Measurements from ENCODE around the gene FGF18.
A peak's percentile ranks its signal among the peaks of the same experiment; 100 is the strongest.

The FGF18 gene

DNA sequence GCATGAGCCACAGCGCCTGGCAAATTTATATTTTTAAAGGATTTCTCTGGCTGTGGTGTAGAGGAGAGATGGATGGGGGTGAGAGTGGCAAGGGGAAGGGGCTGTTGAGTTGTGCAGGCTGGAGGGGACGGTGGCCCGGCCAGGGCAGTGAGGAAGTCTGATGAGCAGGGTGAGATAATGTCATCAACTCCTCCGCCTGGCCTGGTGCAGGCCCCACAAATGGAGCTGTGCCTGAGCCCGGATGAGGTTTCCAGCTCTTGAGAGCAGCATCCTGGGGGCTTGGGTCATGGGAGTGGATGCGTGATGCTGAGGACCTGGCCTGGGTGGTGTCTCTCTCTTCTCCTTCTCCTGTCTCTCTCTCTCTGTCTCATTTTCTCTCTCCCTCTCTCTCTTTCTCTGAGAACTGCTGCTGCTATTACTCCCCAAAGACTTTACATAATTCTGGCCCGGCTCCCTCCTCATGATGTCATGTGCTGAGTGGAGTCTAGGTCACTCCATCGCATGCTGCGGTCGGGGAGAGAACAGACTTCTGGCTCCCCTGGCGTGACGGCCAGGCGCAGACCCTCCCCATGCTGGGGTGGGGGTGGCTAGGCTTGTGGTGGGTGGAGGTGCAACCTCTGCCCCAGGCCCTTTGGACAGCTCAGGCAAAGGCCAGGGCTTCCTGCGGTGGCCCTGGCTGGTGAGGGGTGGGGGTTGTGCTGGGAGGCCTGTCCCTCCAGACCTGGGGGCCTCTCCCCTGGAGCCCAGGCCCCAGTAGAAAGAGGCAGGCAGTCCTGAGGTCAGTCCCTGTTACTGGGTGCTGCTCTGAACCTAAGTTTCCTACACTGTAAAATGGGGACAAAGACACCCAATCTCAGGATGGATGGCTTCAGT, 26.4 kb downstream of the FGF18 start:
- Histone ChIP-seq H3K4me1 (ENCODE audit: control insufficient read depth, insufficient read depth, low read length, poor library complexity, severe bottlenecking) (peaks cover 17% of the 10 kb centered on the region), H3K9me3 (ENCODE audit: control insufficient read depth, low read length) (no peaks in the 10 kb centered on the region), H3K4me3 (ENCODE audit: extremely low read depth, insufficient read depth, low read length, poor library complexity, severe bottlenecking) (no peak overlapping the region), H3K36me3 (ENCODE audit: control insufficient read depth, insufficient read depth, low read length) (no peaks in the 10 kb centered on the region), H3K27ac (ENCODE audit: low read depth, low read length, severe bottlenecking) (no peak overlapping the region)
- WGBS, 2 experiments (ENCODE audit: insufficient coverage in 2 of 2): 81 to 84% methylated on average over 6 to 12 of the region's 14 CpGs

DNA sequence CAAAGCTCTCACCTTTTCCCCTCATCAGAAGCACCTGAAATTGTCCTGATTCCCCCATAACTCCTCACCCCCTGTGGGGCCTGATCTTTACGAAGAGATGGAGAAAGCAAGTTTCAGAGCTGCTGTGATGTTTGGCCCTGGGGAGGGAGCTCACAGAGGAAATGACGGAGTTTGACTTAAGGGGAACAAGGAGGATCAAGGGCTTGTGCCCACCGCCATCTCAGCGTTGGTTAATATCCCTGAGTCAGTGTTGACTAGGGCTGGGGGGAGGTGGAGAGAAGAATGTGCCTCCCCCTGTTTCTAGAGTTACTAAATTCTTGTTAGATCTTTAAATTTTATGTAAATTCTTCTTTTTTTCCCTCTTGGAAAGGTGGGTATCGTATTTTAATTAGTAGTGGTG, 27.8 kb downstream of the FGF18 start:
- Histone ChIP-seq H3K9me3 (ENCODE audit: control insufficient read depth, low read length) (no peaks in the 10 kb centered on the region), H3K4me1 (ENCODE audit: control insufficient read depth, insufficient read depth, low read length, poor library complexity, severe bottlenecking) (peaks cover 18% of the 10 kb centered on the region), H3K4me3 (ENCODE audit: extremely low read depth, insufficient read depth, low read length, poor library complexity, severe bottlenecking) (no peak overlapping the region), H3K27ac (ENCODE audit: low read depth, low read length, severe bottlenecking) (no peak overlapping the region), H3K36me3 (ENCODE audit: control insufficient read depth, insufficient read depth, low read length) (no peaks in the 10 kb centered on the region)
- WGBS, 2 experiments (ENCODE audit: insufficient coverage in 2 of 2): 74 to 78% methylated on average over 3 of the region's 5 CpGs

DNA sequence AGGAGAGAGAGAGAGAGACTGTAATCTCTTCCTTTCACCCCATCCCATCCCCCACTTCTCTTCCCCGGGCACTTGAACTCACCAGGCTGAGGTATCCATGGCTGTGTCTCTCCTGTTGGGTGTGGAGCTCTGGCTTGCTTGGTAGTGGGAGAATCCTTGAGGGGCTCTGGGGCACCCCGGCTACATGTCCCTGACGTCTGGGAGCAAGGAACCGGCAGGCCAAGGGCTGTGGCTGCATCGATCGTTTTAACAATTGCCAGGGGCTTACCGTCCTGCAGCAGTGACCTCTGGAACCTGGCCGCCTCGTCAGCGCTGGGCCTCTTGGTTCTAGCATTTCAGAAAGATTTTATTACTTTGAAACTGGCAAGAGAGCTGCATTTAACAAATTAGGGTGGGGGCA, 30.0 kb downstream of the FGF18 start:
- no peak overlapping the region for H3K27ac ChIP-seq (ENCODE audit: low read depth, low read length, severe bottlenecking)
- WGBS, 2 experiments (ENCODE audit: insufficient coverage in 2 of 2): 81 to 84% methylated on average over 9 of the region's 10 CpGs
- no peak overlapping the region for H3K4me3 ChIP-seq (ENCODE audit: extremely low read depth, insufficient read depth, low read length, poor library complexity, severe bottlenecking)
- H3K4me1 ChIP-seq (ENCODE audit: control insufficient read depth, insufficient read depth, low read length, poor library complexity, severe bottlenecking): peaks cover 18% of the 10 kb centered on the region
- no peaks in the 10 kb centered on the region for H3K36me3 ChIP-seq (ENCODE audit: control insufficient read depth, insufficient read depth, low read length)
- no peaks in the 10 kb centered on the region for H3K9me3 ChIP-seq (ENCODE audit: control insufficient read depth, low read length)

DNA sequence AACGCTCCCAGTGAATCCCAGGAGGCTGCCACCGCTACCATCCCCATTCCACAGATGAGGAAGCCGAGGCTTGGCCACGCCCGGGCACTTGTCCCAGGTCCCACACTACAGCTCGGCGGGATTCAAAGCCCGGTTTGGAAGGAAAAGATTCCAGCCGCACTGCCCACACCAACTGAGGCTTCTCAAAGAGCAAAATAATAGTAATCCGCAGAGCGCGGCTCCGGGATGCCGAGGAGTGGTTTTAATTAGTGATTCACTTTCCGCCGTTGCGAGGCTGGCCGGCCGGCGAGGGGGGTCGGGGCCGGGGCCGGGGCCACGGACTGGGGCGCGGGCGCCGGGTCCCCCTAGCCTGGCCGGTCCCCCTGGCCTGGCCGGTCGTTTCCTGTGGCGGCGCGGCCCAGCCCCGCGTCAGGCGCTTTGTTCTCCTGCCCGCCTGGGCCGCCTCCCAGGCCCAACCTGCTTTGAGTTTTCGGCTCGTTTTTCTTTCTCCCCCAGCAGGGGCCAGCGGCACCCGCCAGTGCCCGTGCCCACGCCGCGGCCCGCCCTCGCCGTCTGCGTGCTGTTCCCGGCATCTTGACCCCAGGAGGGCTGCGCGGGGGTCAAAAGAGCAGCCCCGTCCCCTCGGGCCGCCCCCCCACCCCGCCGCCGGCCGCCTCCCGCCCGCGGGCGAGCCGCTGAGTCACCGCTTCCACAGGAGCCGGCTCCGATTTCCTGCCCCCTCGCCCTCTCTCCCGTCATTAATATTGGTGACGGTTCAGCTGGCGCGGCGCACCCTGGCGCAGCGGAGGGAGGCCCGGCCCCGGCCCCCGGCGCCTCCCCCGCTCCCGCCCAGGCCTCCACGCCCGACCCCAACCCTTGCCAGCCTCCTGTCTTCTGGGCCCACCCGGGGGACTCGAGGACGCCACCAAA, 31.2 kb downstream of the FGF18 start:
- Histone ChIP-seq H3K36me3 (ENCODE audit: control insufficient read depth, insufficient read depth, low read length) (no peaks in the 10 kb centered on the region), H3K9me3 (ENCODE audit: control insufficient read depth, low read length) (no peaks in the 10 kb centered on the region), H3K4me1 (ENCODE audit: control insufficient read depth, insufficient read depth, low read length, poor library complexity, severe bottlenecking) (peaks cover 18% of the 10 kb centered on the region), H3K27ac (ENCODE audit: low read depth, low read length, severe bottlenecking) (peak overlapping the region; percentile 92), H3K4me3 (ENCODE audit: extremely low read depth, insufficient read depth, low read length, poor library complexity, severe bottlenecking) (peak overlapping the region; percentile 21)
- WGBS, 2 experiments (ENCODE audit: insufficient coverage in 2 of 2): 14 to 15% methylated on average over 49 to 69 of the region's 88 CpGs

DNA sequence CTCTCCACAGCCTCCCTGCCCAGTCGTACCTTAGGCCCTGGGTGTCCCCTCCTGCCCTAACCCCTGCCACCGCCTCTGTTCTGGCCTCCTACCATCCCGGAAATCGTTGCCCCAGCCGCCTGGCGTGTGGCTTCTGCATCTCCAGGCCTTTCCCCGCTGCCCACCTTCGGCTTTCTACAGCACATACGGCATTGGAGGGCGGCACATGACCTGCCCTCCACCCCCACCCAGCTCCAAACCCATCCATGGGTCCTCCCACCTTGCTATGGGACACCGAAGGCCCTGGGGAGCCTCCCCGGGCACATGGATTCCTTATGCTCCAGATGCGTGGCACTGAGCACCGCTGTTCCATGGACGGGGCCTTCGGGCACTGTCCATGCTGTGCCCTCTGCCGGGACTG, 32.0 kb downstream of the FGF18 start:
- Histone ChIP-seq H3K4me1 (ENCODE audit: control insufficient read depth, insufficient read depth, low read length, poor library complexity, severe bottlenecking) (peaks cover 18% of the 10 kb centered on the region), H3K9me3 (ENCODE audit: control insufficient read depth, low read length) (no peaks in the 10 kb centered on the region), H3K27ac (ENCODE audit: low read depth, low read length, severe bottlenecking) (no peak overlapping the region), H3K4me3 (ENCODE audit: extremely low read depth, insufficient read depth, low read length, poor library complexity, severe bottlenecking) (no peak overlapping the region), H3K36me3 (ENCODE audit: control insufficient read depth, insufficient read depth, low read length) (no peaks in the 10 kb centered on the region)
- 79 to 89% methylated on average over 17 of the region's 17 CpGs for WGBS, 2 experiments (ENCODE audit: insufficient coverage in 2 of 2)

DNA sequence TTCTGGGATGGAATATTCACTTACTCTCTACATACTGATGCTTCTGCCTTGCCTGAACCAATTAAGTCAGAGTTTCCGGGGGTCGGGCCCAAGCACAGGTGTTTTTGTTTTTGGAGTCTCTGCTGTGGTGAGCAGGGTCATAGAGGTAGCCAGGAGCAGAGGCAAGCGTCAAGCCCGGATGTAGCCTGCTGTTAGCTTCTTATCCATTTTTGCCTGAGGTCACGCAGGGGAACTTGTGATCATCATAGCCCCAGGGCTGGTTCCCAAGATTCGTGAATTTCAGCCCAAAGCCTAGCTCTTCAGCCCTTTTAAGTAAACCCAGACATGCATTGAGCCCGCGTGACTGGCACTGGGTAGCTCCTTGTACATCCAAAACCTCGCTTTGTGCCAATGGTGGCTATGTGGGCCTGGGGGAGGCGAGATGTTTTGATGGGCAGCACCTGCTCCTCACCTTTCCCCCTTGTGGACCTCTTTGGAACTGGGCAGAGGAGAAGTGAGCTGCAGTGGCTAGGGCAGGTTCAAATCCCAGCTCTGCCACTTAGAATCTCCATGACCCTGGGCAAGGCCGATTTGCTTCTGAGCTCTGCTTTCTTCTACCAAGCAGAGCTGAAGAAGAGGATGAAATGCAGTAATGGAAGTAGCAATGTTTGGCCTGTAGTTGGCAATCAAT, 33.7 kb downstream of the FGF18 start:
- Histone ChIP-seq H3K4me3 (ENCODE audit: extremely low read depth, insufficient read depth, low read length, poor library complexity, severe bottlenecking) (no peak overlapping the region), H3K36me3 (ENCODE audit: control insufficient read depth, insufficient read depth, low read length) (no peaks in the 10 kb centered on the region), H3K4me1 (ENCODE audit: control insufficient read depth, insufficient read depth, low read length, poor library complexity, severe bottlenecking) (peaks cover 15% of the 10 kb centered on the region), H3K27ac (ENCODE audit: low read depth, low read length, severe bottlenecking) (no peak overlapping the region), H3K9me3 (ENCODE audit: control insufficient read depth, low read length) (no peaks in the 10 kb centered on the region)
- 87 to 90% methylated on average over 5 to 9 of the region's 11 CpGs for WGBS, 2 experiments (ENCODE audit: insufficient coverage in 2 of 2)

DNA sequence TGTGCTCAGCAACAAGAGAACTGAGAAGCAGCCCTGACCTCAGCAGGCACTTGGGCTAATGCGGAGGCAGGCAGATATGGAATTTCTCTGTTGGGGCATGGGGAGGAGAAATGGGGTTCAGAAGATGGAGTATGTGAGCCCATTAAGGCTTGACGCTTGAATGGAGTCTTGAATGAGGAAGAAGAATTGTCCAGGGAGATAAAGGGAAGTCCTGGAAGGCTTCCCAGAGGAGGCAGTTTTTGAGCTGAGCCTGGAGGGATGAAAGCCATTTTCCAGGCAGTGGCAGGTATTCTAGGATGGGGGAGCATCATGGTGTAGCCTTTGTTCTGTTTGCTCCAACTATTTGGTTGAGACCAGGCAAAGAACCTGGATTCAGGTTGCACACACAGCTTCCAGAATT, 34.5 kb downstream of the FGF18 start:
- Histone ChIP-seq H3K9me3 (ENCODE audit: control insufficient read depth, low read length) (no peaks in the 10 kb centered on the region), H3K36me3 (ENCODE audit: control insufficient read depth, insufficient read depth, low read length) (no peaks in the 10 kb centered on the region), H3K27ac (ENCODE audit: low read depth, low read length, severe bottlenecking) (no peak overlapping the region), H3K4me3 (ENCODE audit: extremely low read depth, insufficient read depth, low read length, poor library complexity, severe bottlenecking) (no peak overlapping the region), H3K4me1 (ENCODE audit: control insufficient read depth, insufficient read depth, low read length, poor library complexity, severe bottlenecking) (peaks cover 12% of the 10 kb centered on the region)
- 75 to 96% methylated on average over 2 of the region's 2 CpGs for WGBS, 2 experiments (ENCODE audit: insufficient coverage in 2 of 2)

DNA sequence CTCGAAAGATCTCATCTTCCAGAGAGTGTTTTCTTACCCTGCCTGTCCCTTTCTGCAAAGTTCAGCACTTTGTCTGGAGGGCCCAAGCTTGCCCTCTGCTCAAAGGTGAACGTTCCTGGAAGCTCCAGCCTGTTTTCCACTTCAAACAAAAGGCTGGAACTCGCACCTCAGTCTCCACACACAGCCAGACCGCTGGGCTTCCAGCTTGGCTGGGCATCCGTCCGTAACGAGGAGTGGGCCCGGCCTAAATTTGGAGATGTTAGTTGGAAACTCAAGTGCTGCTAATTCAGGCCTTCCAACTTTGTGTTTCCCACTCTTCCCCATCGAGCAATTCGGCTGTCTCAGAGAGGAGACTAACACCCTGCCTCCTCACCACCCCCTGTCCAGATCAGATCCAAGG, 35.1 kb downstream of the FGF18 start:
- Histone ChIP-seq H3K4me3 (ENCODE audit: extremely low read depth, insufficient read depth, low read length, poor library complexity, severe bottlenecking) (no peak overlapping the region), H3K27ac (ENCODE audit: low read depth, low read length, severe bottlenecking) (no peak overlapping the region), H3K4me1 (ENCODE audit: control insufficient read depth, insufficient read depth, low read length, poor library complexity, severe bottlenecking) (peaks cover 12% of the 10 kb centered on the region), H3K36me3 (ENCODE audit: control insufficient read depth, insufficient read depth, low read length) (no peaks in the 10 kb centered on the region), H3K9me3 (ENCODE audit: control insufficient read depth, low read length) (no peaks in the 10 kb centered on the region)
- WGBS, 2 experiments (ENCODE audit: insufficient coverage in 2 of 2): 77 to 85% methylated on average over 3 to 10 of the region's 10 CpGs

DNA sequence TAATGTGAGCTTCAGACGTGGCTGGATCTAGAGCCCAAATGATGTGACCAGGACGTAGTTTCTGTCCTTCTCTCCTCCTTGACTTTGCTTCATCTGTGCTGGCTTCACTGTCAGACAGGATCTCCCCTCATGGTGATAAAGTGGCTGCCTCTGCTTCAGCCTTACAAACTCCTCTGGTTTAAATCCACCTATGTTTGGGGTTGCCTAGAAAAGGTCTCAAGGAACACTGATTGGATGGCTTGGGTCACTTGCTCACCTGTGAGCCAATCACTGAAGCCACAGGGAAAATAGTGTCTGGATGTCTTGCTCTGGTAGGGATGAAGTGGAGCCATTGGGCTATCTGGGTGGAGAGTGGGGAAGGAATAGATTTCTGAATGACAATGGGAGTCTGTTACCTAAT, 36.1 kb downstream of the FGF18 start:
- Histone ChIP-seq H3K9me3 (ENCODE audit: control insufficient read depth, low read length) (no peaks in the 10 kb centered on the region), H3K4me3 (ENCODE audit: extremely low read depth, insufficient read depth, low read length, poor library complexity, severe bottlenecking) (no peak overlapping the region), H3K27ac (ENCODE audit: low read depth, low read length, severe bottlenecking) (no peak overlapping the region), H3K4me1 (ENCODE audit: control insufficient read depth, insufficient read depth, low read length, poor library complexity, severe bottlenecking) (peaks cover 4% of the 10 kb centered on the region), H3K36me3 (ENCODE audit: control insufficient read depth, insufficient read depth, low read length) (no peaks in the 10 kb centered on the region)
- 82 to 84% methylated on average over 2 of the region's 2 CpGs for WGBS, 2 experiments (ENCODE audit: insufficient coverage in 2 of 2)

DNA sequence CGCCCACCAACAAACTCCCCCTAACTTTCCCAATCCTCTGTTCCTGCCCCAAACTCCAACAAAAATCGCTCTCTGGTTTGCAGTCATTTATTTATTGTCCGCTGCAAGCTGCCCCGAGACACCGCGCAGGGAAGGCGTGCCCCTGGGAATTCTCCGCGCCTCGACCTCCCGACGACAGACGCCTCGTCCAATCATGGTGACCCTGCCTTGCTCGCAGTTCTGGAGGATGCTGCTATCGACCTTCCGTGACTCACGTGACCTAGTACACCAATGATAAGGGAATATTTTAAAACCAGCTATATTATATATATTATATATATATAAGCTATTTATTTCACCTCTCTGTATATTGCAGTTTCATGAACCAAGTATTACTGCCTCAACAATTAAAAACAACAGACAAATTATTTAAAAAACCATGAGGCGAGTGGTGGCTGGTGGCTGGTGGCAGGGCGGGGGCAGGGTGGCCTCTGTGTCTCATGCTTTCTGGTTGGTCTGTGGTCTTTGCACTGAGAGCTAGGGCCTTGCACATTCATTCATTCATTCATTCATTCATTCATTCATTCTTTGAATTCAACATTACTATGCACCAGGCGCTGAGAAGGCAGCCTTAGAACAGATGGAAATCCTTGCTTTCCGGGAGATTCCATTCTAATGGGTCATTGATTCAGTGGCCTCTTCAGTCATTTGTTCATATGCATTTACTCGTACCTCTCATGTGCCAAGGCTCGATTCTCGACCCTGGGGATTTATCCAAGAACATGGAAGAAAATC, 37.9 kb downstream of the FGF18 start:
- WGBS, 2 experiments (ENCODE audit: insufficient coverage in 2 of 2): 95 to 98% methylated on average over 18 to 20 of the region's 25 CpGs
- H3K27ac ChIP-seq (ENCODE audit: low read depth, low read length, severe bottlenecking): no peak overlapping the region

More for the DNA sequence above, 37.9 kb downstream of the FGF18 start:
- H3K4me3 ChIP-seq (ENCODE audit: extremely low read depth, insufficient read depth, low read length, poor library complexity, severe bottlenecking): no peak overlapping the region
- no peaks in the 10 kb centered on the region for H3K4me1 ChIP-seq (ENCODE audit: control insufficient read depth, insufficient read depth, low read length, poor library complexity, severe bottlenecking)
- H3K9me3 ChIP-seq (ENCODE audit: control insufficient read depth, low read length): no peaks in the 10 kb centered on the region
- H3K36me3 ChIP-seq (ENCODE audit: control insufficient read depth, insufficient read depth, low read length): no peaks in the 10 kb centered on the region
